ENCODE results near the gene BARX2. TPM values are rescaled to one million over a fixed set of nuclear protein-coding genes. Genes with fewer than 3 reads are reported as not detected.

The BARX2 gene
- total RNA-seq, 1 experiment from 2014 or later = 0.12 TPM

DNA sequence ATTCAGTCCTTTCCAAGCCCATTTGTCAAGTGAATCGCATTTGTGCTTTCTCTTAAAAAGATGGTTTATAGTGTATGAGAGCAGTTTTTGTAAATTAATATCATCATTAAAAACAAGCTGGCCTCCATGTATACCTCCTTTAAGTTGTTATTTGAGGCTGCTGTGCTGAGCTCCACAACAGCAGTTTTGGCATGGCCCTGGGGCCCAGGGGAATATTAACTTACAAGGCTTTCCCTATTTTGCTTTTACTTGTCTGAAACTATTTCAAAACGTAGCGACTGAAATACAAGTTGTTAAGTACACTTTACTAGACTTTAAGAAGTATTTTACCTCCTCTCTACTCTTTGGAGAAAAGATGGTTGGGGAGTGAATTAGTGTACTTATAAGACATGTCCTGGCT lies 4.9 kb upstream of the BARX2 start:
- H3K9me3 ChIP-seq (ENCODE audit: control insufficient read depth in 1 of 2, insufficient read depth in 1 of 2, low read depth in 1 of 2, low read length in 2 of 2) = no peaks in the 10 kb centered on the region
- DNase-seq (ENCODE audit: low read depth, low spot score) (no peak), ATAC-seq (no peak)
- H3K27me3 ChIP-seq (ENCODE audit: insufficient read depth, low read length) = peaks cover 73% of the 10 kb centered on the region
- intact Hi-C loops (cut with micrococcal nuclease) = no loop called here
- H4K20me1 ChIP-seq (ENCODE audit: insufficient read depth) = no peaks in the 10 kb centered on the region
- no peak overlapping the region for H3K9ac ChIP-seq (ENCODE audit: low read length)
- H3K27ac ChIP-seq (ENCODE audit: low read depth, low read length) = no peak overlapping the region
- no peak overlapping the region for H3K4me3 ChIP-seq (replicated peaks in 1 of 2; ENCODE audit: low read depth in 1 of 2, low read length in 2 of 2)
- ChIA-PET CTCF (no interaction called here), POLR2A (no interaction called here), RAD21 (ENCODE audit: low non-redundant PET in 1 of 2, low total read pairs in 2 of 2, uncharacterized antibody in 2 of 2, unreplicated experiment in 2 of 2) (no interaction called here)
- no peaks in the 10 kb centered on the region for H3K36me3 ChIP-seq (ENCODE audit: control insufficient read depth in 1 of 2, insufficient read depth in 2 of 2, low read length in 2 of 2)
- H3K4me2 ChIP-seq (ENCODE audit: low read length) = no peak overlapping the region
- peaks cover 0 to 14% of the 10 kb centered on the region in 2 experiments; a peak in 2 of 4 replicates for H3K4me1 ChIP-seq (ENCODE audit: control insufficient read depth in 1 of 2, insufficient read depth in 2 of 2, low read length in 2 of 2)
- H3K9me2 ChIP-seq (ENCODE audit: insufficient read depth) = no peaks in the 10 kb centered on the region
- no peak for TF ChIP-seq SIN3A (IDR thresholded peaks at IDR 0.05; ENCODE audit: low read depth)
- TF ChIP-seq ZBTB33 (IDR thresholded peaks at IDR 0.05; ENCODE audit: extremely low read depth, insufficient replicate concordance, low read length) = no peak
- no peak for TF ChIP-seq REST (IDR thresholded peaks at IDR 0.05; ENCODE audit: low read depth)
- no peak for TF ChIP-seq EGR1 (IDR thresholded peaks at IDR 0.05; ENCODE audit: low read depth)
- TF ChIP-seq TCF7L2 (IDR thresholded peaks at IDR 0.05; ENCODE audit: borderline replicate concordance, extremely low read depth, insufficient read depth, insufficient read length) = no peak
- no peak for TF ChIP-seq ZNF274 (IDR thresholded peaks at IDR 0.05; ENCODE audit: low read depth, low read length)
- TF ChIP-seq ELF1 (IDR thresholded peaks at IDR 0.05; ENCODE audit: borderline replicate concordance, low read depth) = no peak
- no peak for TF ChIP-seq CEBPB (IDR thresholded peaks at IDR 0.05; ENCODE audit: low read depth)
- no peak for TF ChIP-seq MAX (IDR thresholded peaks at IDR 0.05)
- no peak for TF ChIP-seq POLR2AphosphoS5 (IDR thresholded peaks at IDR 0.05; ENCODE audit: low read depth, low read length)
- no peak for TF ChIP-seq YY1 (IDR thresholded peaks at IDR 0.05; ENCODE audit: extremely low read depth, insufficient replicate concordance, low read depth, low read length)
- TF ChIP-seq SP1 (IDR thresholded peaks at IDR 0.05; ENCODE audit: low read depth) = no peak
- no peak for TF ChIP-seq ATF3 (IDR thresholded peaks at IDR 0.05)
- TF ChIP-seq JUND (IDR thresholded peaks at IDR 0.05) = no peak
- TF ChIP-seq RAD21 (IDR thresholded peaks at IDR 0.05; ENCODE audit: low read depth) = no peak
- no peak for TF ChIP-seq SRF (IDR thresholded peaks at IDR 0.05; ENCODE audit: low read depth)
- TF ChIP-seq FOSL1 (IDR thresholded peaks at IDR 0.05; ENCODE audit: low read depth) = no peak
- TF ChIP-seq, protein P1, sequence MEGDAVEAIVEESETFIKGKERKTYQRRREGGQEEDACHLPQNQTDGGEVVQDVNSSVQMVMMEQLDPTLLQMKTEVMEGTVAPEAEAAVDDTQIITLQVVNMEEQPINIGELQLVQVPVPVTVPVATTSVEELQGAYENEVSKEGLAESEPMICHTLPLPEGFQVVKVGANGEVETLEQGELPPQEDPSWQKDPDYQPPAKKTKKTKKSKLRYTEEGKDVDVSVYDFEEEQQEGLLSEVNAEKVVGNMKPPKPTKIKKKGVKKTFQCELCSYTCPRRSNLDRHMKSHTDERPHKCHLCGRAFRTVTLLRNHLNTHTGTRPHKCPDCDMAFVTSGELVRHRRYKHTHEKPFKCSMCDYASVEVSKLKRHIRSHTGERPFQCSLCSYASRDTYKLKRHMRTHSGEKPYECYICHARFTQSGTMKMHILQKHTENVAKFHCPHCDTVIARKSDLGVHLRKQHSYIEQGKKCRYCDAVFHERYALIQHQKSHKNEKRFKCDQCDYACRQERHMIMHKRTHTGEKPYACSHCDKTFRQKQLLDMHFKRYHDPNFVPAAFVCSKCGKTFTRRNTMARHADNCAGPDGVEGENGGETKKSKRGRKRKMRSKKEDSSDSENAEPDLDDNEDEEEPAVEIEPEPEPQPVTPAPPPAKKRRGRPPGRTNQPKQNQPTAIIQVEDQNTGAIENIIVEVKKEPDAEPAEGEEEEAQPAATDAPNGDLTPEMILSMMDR (IDR thresholded peaks at IDR 0.05 in 2 of 3, conservative IDR thresholded peaks at IDR 0.05 in 1 of 3; ENCODE audit: borderline replicate concordance in 1 of 3, insufficient read depth in 1 of 3, low read depth in 2 of 3, low read length in 2 of 3) = no peak
- TF ChIP-seq POLR2A (IDR thresholded peaks at IDR 0.05; ENCODE audit: borderline replicate concordance, extremely low read depth, insufficient read depth, insufficient read length) = no peak
- no peak for TF ChIP-seq ZFX (IDR thresholded peaks at IDR 0.05)
- BruUV-seq (replicated peaks) = no TSS peak
- no peaks in the 10 kb centered on the region for H3K79me2 ChIP-seq (ENCODE audit: insufficient read depth, low read length)
- H2AFZ ChIP-seq (ENCODE audit: low read depth, low read length, poor library complexity, severe bottlenecking) = no peak overlapping the region
